Neural cell (in vitro differentiated cells): ENCODE measurements around the gene FAM83C.

Experiments
- EP300 ChIP-seq: fragments of 450-650 bp; conservative IDR thresholded peaks from 2 replicates; pipeline ENCODE4 v1.6.1; 2014; ENCODE audit warnings: antibody characterized with exemption, mild to moderate bottlenecking, moderate library complexity; ENCODE audit not compliant: poor library complexity, severe bottlenecking
- EZH2 ChIP-seq: fragments of 200-600, 300-800 bp; shearing (Covaris generic), sonication (generic); IDR thresholded peaks from 2 replicates; pipeline ENCODE4 v1.6.1; 2014; ENCODE audit warnings: antibody characterized with exemption, low read length, borderline replicate concordance, mild to moderate bottlenecking; ENCODE audit not compliant: insufficient read depth, poor library complexity, severe bottlenecking
- POLR2AphosphoS5 ChIP-seq: IDR thresholded peaks from 2 replicates; pipeline ENCODE4 v1.6.1; 2012
- RAD21 ChIP-seq: fragments of 450-650 bp; conservative IDR thresholded peaks from 2 replicates; pipeline ENCODE4 v1.6.1; 2014; ENCODE audit warnings: antibody characterized with exemption, mild to moderate bottlenecking, moderate library complexity
- SMC3 ChIP-seq: fragments of 450-650 bp; conservative IDR thresholded peaks from 2 replicates; pipeline ENCODE4 v1.6.1; 2014; ENCODE audit warnings: antibody characterized with exemption, mild to moderate bottlenecking, moderate library complexity; ENCODE audit not compliant: poor library complexity
- TAF1 ChIP-seq: IDR thresholded peaks from 2 replicates; pipeline ENCODE4 v1.6.1; 2012; ENCODE audit warnings: low read depth
- TF ChIP-seq, protein P1 (sequence below): fragments of 450-650 bp; IDR thresholded peaks from 2 replicates; pipeline ENCODE4 v1.5.1; 2014; ENCODE audit warnings: antibody characterized with exemption, mild to moderate bottlenecking, moderate library complexity; ENCODE audit not compliant: poor library complexity, severe bottlenecking
- TF ChIP-seq, protein P2 (sequence below): IDR thresholded peaks from 2 replicates; pipeline ENCODE4 v1.6.1; 2012; ENCODE audit warnings: borderline replicate concordance

DNA sequence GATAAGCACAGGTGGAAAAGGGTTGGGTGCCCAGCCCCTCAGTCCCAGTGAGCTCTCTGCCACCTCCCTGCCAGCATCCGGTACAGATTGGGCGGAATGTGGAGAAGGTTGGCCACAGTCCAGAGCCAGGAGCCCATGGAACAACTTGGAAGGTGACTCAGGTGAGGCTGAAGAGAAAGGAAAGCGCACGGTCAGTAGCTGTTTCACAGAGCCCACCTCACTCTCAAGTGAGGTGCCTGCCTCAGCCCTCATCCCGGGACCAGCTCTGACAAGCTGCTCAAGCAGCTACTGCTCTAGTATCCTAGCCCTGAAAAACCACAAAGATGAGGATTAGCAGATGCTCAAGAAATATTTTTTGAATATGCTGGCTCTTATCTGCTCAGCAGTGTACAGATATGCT lies 13.2 kb downstream of the FAM83C start:
- TF ChIP-seq, protein P1, sequence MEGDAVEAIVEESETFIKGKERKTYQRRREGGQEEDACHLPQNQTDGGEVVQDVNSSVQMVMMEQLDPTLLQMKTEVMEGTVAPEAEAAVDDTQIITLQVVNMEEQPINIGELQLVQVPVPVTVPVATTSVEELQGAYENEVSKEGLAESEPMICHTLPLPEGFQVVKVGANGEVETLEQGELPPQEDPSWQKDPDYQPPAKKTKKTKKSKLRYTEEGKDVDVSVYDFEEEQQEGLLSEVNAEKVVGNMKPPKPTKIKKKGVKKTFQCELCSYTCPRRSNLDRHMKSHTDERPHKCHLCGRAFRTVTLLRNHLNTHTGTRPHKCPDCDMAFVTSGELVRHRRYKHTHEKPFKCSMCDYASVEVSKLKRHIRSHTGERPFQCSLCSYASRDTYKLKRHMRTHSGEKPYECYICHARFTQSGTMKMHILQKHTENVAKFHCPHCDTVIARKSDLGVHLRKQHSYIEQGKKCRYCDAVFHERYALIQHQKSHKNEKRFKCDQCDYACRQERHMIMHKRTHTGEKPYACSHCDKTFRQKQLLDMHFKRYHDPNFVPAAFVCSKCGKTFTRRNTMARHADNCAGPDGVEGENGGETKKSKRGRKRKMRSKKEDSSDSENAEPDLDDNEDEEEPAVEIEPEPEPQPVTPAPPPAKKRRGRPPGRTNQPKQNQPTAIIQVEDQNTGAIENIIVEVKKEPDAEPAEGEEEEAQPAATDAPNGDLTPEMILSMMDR: no peak
- TF ChIP-seq POLR2AphosphoS5 (no peak), EP300 (no peak), SMC3 (no peak), TAF1 (no peak), EZH2 (no peak), RAD21 (no peak)
- TF ChIP-seq, protein P2, sequence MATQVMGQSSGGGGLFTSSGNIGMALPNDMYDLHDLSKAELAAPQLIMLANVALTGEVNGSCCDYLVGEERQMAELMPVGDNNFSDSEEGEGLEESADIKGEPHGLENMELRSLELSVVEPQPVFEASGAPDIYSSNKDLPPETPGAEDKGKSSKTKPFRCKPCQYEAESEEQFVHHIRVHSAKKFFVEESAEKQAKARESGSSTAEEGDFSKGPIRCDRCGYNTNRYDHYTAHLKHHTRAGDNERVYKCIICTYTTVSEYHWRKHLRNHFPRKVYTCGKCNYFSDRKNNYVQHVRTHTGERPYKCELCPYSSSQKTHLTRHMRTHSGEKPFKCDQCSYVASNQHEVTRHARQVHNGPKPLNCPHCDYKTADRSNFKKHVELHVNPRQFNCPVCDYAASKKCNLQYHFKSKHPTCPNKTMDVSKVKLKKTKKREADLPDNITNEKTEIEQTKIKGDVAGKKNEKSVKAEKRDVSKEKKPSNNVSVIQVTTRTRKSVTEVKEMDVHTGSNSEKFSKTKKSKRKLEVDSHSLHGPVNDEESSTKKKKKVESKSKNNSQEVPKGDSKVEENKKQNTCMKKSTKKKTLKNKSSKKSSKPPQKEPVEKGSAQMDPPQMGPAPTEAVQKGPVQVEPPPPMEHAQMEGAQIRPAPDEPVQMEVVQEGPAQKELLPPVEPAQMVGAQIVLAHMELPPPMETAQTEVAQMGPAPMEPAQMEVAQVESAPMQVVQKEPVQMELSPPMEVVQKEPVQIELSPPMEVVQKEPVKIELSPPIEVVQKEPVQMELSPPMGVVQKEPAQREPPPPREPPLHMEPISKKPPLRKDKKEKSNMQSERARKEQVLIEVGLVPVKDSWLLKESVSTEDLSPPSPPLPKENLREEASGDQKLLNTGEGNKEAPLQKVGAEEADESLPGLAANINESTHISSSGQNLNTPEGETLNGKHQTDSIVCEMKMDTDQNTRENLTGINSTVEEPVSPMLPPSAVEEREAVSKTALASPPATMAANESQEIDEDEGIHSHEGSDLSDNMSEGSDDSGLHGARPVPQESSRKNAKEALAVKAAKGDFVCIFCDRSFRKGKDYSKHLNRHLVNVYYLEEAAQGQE: no peak
